ENCODE measurements around the gene ZFYVE28.

Gene ZFYVE28

DNA sequence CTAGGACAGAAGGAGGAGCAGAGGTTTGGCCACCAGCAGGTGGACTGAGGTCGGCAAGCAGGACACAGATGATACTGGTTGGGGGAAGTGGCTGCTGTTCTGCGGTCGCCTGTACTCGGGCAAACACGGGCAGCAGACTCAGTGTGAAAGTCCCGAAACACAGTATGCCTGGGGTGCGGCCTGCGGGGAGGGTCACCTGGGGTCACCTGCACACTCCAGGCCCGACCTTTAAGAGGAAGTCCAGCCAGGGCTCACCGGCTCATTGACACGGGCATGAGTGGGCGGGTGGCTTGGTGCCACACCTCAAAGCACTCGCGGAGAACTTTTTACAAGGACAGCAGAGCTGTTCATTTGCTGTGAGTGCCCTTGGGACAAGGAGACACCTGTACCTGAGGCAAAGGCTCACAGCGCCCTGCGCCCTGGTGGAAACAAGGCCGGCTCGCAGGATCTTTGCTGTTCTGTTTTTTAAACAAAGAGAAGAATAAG is 85.0 kb downstream of the ZFYVE28 start:
- DNase-seq (ENCODE audit: low read depth in 2 of 2) = no peak

GRCh38 chr4:2332976-2333319 is 85.5 kb downstream of the ZFYVE28 start:
- no peak for DNase-seq (ENCODE audit: low read depth in 2 of 2)

DNA sequence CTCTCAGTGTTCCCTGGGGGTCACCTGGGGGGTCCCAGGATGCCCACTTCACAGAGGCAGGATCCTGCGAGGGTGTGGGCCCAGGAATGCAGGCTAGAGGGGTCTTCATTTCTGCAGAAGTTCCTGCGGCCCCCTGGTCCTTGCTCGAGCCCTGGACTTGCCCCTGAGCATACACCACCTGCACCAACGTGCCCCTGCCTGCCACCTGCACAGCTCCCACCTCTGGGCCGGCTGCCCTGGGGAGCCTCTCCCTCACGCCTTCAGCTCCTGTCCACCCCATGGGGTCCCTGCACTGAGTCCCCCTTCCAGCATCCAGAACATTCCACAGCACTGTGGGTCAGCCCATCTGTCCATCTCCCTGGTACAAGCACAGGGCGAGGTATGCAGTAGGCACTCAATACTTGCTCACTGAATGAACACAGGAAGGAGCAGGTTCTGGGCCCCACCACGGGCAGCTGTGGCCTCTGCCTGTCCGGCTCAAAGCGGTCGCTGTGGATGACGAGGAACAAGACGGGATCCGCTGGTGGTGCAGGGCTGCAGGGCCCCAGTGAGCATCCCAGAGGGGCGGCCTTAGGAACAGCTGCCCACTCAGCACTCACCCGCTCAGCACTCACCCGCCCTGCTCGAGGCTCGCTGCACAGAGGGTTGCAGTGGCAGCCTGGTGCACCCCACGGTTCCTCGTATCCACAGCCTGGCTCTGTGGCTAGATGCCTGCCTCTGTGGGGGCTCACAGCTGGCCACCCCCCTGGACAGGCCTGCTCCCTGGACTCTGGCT is 86.1 kb downstream of the ZFYVE28 start:
- DNase-seq (ENCODE audit: low read depth in 2 of 2) = no peak

GRCh38 chr4:2331519-2332200 is 86.8 kb downstream of the ZFYVE28 start:
- DNase-seq (ENCODE audit: low read depth in 2 of 2) = no peak

DNA sequence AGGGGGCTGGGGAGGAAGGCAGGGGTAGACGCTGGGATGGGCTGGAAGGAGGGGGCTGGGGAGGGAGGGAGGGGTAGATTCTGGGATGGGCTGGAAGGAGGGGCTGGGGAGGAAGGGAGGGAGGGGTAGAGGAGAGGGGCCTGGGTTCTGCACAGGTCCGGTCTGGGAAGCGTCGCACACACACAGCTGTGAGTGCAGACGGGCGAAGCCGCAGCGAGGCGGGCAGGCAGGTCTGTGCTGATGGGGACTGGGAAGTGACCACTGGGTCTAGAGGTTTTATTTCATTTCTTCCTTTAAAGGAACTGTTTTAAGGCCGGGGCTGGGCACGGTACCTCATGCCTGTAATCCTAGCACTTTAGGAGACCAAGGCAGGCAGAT is 87.4 kb downstream of the ZFYVE28 start:
- DNase-seq (ENCODE audit: low read depth in 2 of 2) = no peak

GRCh38 chr4:2330091-2331042 is 88.1 kb downstream of the ZFYVE28 start:
- DNase-seq (ENCODE audit: low read depth in 2 of 2) = no peak

DNA sequence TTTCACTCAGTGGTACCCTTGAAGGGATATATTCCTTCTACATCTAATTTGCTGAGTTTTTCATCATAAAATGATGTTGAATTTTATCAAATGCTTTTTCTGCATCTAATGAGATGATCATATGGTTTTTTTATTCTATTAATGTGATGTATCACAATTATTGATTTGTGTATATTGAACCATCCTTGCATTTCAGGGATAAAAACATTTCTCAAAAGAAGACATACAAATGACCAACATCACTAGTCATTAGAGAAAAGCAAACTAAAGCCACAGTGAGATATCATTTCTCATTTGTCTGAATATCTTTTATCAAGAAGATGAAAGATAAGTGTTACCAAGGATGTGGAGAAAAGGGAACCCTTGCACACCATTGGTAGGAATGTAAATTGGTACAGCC is 90.9 kb downstream of the ZFYVE28 start:
- DNase-seq (ENCODE audit: low read depth in 2 of 2) = no peak

DNA sequence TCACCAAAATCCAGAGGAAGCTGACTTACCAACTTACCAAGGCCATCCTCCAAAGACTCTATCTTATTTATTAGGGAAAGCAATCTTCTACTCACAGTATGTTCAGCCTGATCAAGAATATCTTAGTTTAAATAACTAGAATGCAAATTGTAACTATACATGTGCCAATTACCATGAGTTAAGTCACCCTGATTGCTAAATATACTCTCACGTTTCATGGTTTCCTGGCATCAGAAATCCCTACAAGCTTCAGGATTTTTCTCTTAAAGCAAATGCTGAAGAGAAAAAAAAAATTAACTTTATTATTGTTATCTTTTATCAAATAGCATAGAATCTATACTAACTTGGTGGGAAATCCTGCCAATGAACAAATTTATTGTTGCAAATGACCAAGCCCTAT is 93.6 kb downstream of the ZFYVE28 start:
- no peak for DNase-seq (ENCODE audit: low read depth in 2 of 2)

DNA sequence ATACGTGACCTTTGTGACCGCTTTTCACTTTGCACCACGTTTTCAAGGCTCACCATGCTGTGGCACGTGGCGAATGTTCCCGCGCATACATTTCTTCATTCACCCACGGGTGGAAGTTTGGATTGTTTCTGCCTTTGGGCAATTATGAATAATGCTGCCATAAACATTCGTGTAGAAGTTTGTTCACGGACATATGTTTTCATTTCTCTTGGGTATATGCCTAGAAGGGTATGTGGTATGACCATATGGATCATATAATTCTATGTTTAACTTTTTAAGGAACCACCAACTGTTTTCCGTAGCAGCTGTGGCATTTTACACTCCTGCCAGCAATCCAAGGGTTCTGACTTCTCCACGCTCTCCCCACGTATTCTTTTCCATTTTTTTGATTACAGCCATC is 95.6 kb downstream of the ZFYVE28 start:
- DNase-seq (ENCODE audit: low read depth in 2 of 2) = no peak

DNA sequence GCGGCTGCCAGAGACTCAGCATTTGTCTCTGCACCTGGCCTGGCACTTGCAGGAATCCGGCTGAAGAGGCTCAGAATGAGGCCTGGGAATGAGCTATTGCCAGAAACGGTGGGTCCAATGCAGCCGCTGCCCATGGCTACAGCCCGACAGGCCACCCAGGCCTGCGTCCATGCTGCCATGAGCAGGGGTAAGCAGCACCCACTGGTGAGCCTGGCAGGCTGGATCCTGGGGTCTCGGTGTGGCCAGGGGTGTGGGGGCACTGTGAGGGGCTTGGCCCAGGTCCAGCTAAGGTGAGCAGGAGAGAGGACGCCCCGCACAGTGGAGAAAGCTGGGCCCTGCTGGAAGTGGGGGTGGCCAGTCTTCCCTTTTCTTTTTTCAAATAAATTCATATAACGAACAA is 96.2 kb downstream of the ZFYVE28 start:
- DNase-seq (ENCODE audit: low read depth in 2 of 2) = no peak

- DNase-seq (ENCODE audit: low read depth in 2 of 2) = no peak
Measured at GRCh38 chr4:2321279-2322196, 96.9 kb downstream of the ZFYVE28 start.

GRCh38 chr4:2320746-2321145 is 97.7 kb downstream of the ZFYVE28 start:
- no peak for DNase-seq (ENCODE audit: low read depth in 2 of 2)

- DNase-seq (ENCODE audit: low read depth in 2 of 2) = no peak
Measured at GRCh38 chr4:2320152-2320551, 98.3 kb downstream of the ZFYVE28 start.

DNA sequence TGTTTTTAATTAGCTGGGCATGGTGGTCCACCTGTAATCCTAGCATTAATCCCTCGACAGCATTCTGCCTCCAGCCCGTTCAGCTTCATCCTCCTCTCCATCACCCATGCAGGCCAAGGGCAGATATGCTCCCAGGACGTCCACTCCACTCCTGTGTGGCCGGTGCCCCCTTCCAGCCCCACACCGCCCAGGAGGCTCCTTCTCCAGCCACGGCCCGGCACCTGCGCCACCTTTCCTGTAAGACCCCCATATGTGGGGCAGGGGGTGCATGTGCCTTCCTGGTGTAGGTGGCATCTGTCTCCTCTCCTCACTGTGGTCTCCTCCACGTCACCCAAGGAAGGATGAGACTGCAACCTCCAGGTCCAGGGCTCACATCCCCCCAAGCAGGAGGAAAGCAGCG is 99.6 kb downstream of the ZFYVE28 start:
- no peak for DNase-seq (ENCODE audit: low read depth in 2 of 2)

DNA sequence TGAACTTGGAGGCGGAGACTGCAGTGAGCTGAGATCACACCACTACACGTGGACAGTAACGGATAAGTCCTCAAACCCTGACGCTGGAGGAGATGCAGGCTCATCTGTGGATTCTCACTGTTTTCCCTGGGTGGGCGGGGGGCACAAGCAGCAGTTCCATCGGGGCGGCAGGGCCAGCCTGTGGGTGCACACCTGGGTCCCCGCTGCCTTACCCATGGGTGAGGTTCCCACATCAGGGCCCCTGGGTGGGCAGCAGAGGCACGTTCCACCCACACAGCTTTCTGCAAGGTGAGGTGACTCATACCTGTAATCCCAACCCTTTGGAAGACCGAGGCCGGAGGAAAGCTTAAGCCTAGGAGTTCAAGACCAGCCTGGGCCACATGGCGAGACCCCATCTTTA is 100.0 kb downstream of the ZFYVE28 start:
- no peak for DNase-seq (ENCODE audit: low read depth in 2 of 2)

DNA sequence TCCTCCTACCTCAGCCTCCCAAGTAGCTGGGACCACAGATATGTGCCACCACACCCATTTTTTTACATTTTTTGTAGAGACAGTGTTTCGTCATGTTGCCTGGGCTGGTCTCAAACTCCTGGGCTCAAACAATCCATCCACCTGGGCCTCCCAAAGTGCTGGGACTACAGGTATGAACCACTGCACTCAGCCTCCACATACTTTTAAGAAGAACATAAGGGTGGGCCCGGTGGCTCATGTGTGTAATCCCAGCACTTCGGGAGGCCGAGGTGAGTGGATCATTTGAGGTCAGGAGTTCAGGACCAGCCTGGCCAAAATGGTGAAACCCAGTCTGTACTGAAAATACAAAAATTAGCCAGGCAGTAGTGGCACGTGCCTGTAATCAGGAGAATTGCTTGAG is 105.1 kb downstream of the ZFYVE28 start:
- DNase-seq (ENCODE audit: low read depth in 2 of 2) = no peak

GRCh38 chr4:2306773-2307410 is 111.6 kb downstream of the ZFYVE28 start:
- DNase-seq (ENCODE audit: low read depth in 2 of 2) = no peak

DNA sequence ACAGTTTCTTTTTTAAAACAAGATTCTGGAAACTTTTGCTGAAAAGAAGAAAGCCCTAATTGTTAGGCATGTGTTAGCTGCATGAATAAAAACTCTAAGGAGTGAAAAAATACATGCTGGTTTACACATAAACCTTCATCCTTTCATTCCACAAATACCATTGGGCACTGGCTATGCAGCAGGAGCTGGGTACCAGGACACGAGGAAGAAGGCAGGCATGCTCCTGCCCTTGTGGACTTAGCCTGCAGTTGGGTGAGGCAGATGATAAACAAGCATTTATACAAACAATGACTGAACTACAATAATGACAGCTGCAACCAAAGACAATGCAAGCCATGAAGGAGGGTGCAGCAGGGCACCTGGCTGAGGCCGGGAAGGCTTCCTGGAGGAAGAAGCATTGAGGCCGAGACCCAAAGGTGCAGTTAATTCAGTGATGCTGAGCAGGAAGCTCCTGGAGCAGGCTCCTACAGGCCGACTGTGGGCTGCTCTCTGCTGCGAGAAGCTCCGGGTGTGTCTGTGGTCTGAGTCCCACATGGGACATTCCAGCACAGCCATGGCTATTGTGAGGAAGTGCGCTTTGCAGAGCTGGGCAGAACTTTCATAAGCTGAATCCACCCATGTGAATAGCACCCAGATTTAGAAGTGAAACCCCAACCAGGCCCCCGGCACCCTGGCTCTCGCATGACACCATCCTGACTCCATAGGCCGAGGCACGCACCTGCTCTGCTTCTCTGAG is 112.5 kb downstream of the ZFYVE28 start:
- DNase-seq (ENCODE audit: low read depth in 2 of 2) = no peak

GRCh38 chr4:2304877-2305561 is 113.4 kb downstream of the ZFYVE28 start:
- DNase-seq (ENCODE audit: low read depth in 2 of 2) = no peak

Measured in stimulated activated CD4-positive, alpha-beta T cell treated with anti-CD3 and anti-CD28 coated beads, Interleukin-4, amount 100 ng/mL, for 48 hours (primary cell).